T-helper 17 cell (primary cell): ENCODE results near the gene ITGAD. TPM values are rescaled to one million over a fixed set of nuclear protein-coding genes. Genes with fewer than 3 reads are reported as not detected.
"Not testable (repeated sequence)": the region's sequence is repeated elsewhere in the genome, so short reads cannot be mapped to it uniquely, and the experiment has no call there.

ENCODE experiments used
- ATAC-seq: fragments of 150-1000 bp; cut with Tn5 transposase; 2 replicates; pipeline ENCODE4 v1.10.0; 2021; ENCODE audit warnings: mild to moderate bottlenecking, moderate library complexity
- DNase-seq, 3 donors: peaks; one replicate each; pipeline versions ENCODE4 v3.0.0 to v3.0.0-alpha.2; 2020 to 2021
- H3K9me3 ChIP-seq: one replicate; pipeline ENCODE4 v1.7.0; 2013; ENCODE audit warnings: low read length, mild to moderate bottlenecking; ENCODE audit not compliant: control insufficient read depth, poor library complexity, severe bottlenecking
- H3K27ac Mint-ChIP-seq: one replicate; pipeline ENCODE4 v1.8.0; 2022; ENCODE audit warnings: mild to moderate bottlenecking, moderate library complexity, mixed read lengths
- H3K27me3 Mint-ChIP-seq: one replicate; pipeline ENCODE4 v1.8.0; 2022; ENCODE audit warnings: mixed read lengths
- H3K36me3 Mint-ChIP-seq: one replicate; pipeline ENCODE4 v1.8.0; 2022; ENCODE audit warnings: low read depth, mixed read lengths
- H3K4me1 Mint-ChIP-seq: one replicate; pipeline ENCODE4 v1.8.0; 2022; ENCODE audit warnings: mild to moderate bottlenecking, mixed read lengths
- H3K4me3 Mint-ChIP-seq: one replicate; pipeline ENCODE4 v1.8.0; 2022; ENCODE audit warnings: mild to moderate bottlenecking, moderate library complexity, mixed read lengths
- total RNA-seq, 4 donors: library from RNA in 2 of 4; stranded (reverse) in 2 of 4; gene quantifications; one replicate each; pipeline ENCODE4 v1.2.3 and lab custom pipeline; 2022 to 2026

ITGAD gene
- total RNA-seq, 2 donors from 2014 or later: not detected

DNA sequence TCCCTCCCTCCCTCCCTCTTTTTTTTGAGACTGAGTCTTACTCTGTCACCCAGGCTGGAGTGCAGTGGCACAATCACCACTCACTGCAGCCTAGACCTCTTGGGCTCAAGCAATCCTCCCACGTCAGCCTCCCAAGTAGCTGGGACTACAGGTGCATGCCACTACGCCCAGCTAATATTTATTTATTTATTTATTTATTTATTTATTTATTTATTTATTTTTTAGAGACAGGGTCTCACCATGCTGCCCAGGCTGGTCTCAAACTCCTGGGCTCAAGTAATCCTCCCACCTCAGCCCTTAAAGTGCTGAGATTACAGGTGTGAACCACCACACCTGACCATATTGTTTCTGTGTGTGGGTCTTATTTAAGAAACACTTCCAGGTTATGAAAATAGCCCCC lies 23.9 kb downstream of the ITGAD start:
- H3K4me3 Mint-ChIP-seq, H3K27ac Mint-ChIP-seq, ATAC-seq, H3K4me1 Mint-ChIP-seq, DNase-seq, H3K9me3 ChIP-seq, H3K36me3 Mint-ChIP-seq: not testable (repeated sequence)
- H3K27me3 Mint-ChIP-seq: peaks cover 38% of the 10 kb centered on the region

GRCh38 chr16:31417916-31418315 lies 24.8 kb downstream of the ITGAD start:
- peaks cover 5% of the 10 kb centered on the region for H3K4me1 Mint-ChIP-seq
- no peaks in the 10 kb centered on the region for H3K9me3 ChIP-seq
- H3K4me3 Mint-ChIP-seq: no peak overlapping the region
- H3K27me3 Mint-ChIP-seq: peaks cover 35% of the 10 kb centered on the region
- ATAC-seq: no peak
- no peaks in the 10 kb centered on the region for H3K36me3 Mint-ChIP-seq
- no peak for DNase-seq
- H3K27ac Mint-ChIP-seq: no peak overlapping the region

DNA sequence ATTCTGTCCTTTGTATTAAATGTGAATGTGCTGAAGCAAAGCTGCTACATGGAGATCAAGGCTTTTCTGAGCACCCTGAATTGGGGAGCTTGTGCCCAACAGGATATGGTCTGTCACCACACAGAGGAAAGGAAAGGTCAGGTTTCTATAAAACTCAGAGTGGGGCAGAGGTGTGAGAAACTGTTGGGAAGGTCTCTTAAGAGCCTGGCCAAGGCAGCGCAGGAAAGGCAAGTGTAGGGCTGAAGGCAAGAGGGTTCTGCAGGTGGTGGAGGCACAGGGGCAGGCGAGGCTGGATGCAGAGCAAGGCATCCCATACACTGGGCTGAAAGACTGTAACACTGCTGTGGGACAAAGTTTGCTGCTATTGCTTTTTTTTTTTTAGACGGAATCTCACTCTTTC lies 26.9 kb downstream of the ITGAD start:
- H3K36me3 Mint-ChIP-seq: no peaks in the 10 kb centered on the region
- no peak for DNase-seq
- H3K4me3 Mint-ChIP-seq: no peak overlapping the region
- peaks cover 6% of the 10 kb centered on the region for H3K4me1 Mint-ChIP-seq
- H3K27me3 Mint-ChIP-seq: peaks cover 35% of the 10 kb centered on the region
- ATAC-seq: no peak
- no peaks in the 10 kb centered on the region for H3K9me3 ChIP-seq
- H3K27ac Mint-ChIP-seq: no peak overlapping the region

DNA sequence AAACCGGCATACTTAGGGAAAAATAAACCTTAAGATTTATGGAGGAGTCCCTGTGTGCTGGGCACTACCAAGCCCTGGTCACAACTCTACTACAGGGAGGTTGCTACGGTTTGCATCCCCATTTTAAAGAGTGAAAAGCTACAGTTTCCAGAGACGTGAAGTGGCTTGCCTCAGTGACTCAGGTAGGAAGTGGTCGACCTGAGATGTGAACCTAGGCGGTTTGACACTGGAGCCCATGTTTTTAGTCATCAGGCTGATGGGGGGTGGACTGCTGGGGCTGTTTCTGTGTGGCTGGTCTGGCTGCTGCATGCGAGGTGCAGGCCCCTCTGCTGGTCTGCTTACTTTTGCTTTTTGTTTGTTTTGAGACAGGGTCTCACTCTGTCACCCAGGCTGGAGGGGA lies 28.5 kb downstream of the ITGAD start:
- Mint-ChIP-seq H3K4me1 (peaks cover 6% of the 10 kb centered on the region), H3K36me3 (no peaks in the 10 kb centered on the region), H3K4me3 (no peak overlapping the region), H3K27me3 (peaks cover 29% of the 10 kb centered on the region), H3K27ac (no peak overlapping the region)
- DNase-seq (no peak), ATAC-seq (no peak)
- H3K9me3 ChIP-seq: no peaks in the 10 kb centered on the region

GRCh38 chr16:31423241-31423640 lies 30.1 kb downstream of the ITGAD start:
- ATAC-seq: no peak
- H3K36me3 Mint-ChIP-seq: no peaks in the 10 kb centered on the region
- no peak for DNase-seq
- peaks cover 28% of the 10 kb centered on the region for H3K27me3 Mint-ChIP-seq
- H3K9me3 ChIP-seq: no peaks in the 10 kb centered on the region
- no peak overlapping the region for H3K4me3 Mint-ChIP-seq
- peaks cover 6% of the 10 kb centered on the region for H3K4me1 Mint-ChIP-seq
- no peak overlapping the region for H3K27ac Mint-ChIP-seq

DNA sequence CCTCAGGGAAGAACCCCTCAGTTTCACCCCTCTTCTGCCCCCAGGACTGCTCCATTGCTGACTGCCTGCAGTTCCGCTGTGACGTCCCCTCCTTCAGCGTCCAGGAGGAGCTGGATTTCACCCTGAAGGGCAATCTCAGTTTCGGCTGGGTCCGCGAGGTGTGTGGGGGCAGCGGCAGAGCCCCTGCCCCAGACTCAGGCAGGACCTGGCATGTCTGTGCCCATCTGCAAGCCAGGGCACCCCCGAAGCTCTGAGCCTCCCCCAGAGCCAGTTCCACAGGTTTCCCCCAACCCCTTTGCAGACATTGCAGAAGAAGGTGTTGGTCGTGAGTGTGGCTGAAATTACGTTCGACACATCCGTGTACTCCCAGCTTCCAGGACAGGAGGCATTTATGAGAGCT lies 30.7 kb downstream of the ITGAD start:
- peaks cover 28% of the 10 kb centered on the region for H3K27me3 Mint-ChIP-seq
- H3K4me1 Mint-ChIP-seq: peaks cover 6% of the 10 kb centered on the region
- H3K36me3 Mint-ChIP-seq: no peaks in the 10 kb centered on the region
- no peak overlapping the region for H3K4me3 Mint-ChIP-seq
- DNase-seq (no peak), ATAC-seq (no peak)
- no peak overlapping the region for H3K27ac Mint-ChIP-seq
- H3K9me3 ChIP-seq: no peaks in the 10 kb centered on the region

DNA sequence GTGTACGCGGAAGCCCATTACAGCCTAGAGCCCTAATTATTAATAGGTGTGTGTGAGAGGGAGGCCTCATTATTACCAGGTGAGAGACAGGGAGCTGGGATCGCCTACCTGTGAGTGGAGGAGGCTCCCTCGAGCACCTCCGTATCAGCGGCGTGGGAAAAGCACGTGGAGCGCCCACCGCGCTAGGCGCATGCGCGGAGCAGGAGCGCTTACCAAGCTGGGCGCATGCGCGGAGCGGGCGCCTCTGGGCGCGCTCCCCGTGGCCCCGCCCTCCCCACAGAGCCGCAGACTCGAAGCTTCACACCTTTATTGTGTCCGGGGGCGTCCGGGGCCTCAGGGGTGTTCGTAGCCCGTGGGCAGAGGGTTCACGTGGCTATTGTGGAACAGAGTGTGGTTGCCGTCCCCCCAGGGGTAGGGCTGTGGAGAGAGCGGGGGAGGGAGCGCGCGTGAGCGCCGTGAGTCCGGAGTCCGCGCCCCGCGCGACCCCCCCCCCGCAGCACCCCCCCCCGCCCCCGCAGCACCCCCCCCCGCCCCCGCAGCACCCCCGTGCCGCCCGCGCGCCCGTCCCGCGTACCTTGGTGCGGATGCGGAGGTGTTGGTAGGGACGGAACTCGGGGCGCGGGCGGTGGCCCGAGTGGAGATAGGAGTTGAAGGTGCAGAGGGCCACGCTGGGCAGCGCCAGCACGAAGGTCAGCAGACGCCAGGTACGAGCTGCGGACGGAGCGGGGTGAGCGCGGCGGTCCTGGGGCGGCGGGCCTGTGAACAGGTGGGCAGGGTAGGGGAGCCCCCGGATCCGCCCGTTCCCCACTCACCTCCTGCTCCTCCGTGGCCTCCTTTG lies 34.5 kb downstream of the ITGAD start:
- Mint-ChIP-seq H3K27ac (no peak overlapping the region), H3K27me3 (peaks cover 22% of the 10 kb centered on the region), H3K36me3 (no peaks in the 10 kb centered on the region), H3K4me1 (peaks cover 6% of the 10 kb centered on the region), H3K4me3 (peak overlapping the region; percentile 53)
- DNase-seq (peak; percentile 47 to 51 (median 51)), ATAC-seq (peak; percentile 59)
- H3K9me3 ChIP-seq: no peaks in the 10 kb centered on the region

GRCh38 chr16:31428279-31428597 lies 35.1 kb downstream of the ITGAD start, which contains the start of gene COX6A2:
TSS of gene COX6A2 (minus strand) at chr16:31428360. CDS start at chr16:31428325, 35 bp downstream.
- Mint-ChIP-seq H3K4me3 (peak within 1 kb of the TSS; percentile 53), H3K27me3 (peaks cover 21% of the 10 kb centered on the region), H3K27ac (no peak within 1 kb of the TSS), H3K4me1 (peaks cover 6% of the 10 kb centered on the region), H3K36me3 (no peaks in the 10 kb centered on the region)
- no peak for ATAC-seq
- H3K9me3 ChIP-seq: no peaks in the 10 kb centered on the region
- no peak for DNase-seq

- Mint-ChIP-seq H3K36me3 (no peaks in the 10 kb centered on the region), H3K4me1 (peaks cover 2% of the 10 kb centered on the region), H3K4me3 (no peak overlapping the region), H3K27me3 (peaks cover 16% of the 10 kb centered on the region), H3K27ac (no peak overlapping the region)
- no peaks in the 10 kb centered on the region for H3K9me3 ChIP-seq
- DNase-seq (no peak), ATAC-seq (no peak)
Observed at GRCh38 chr16:31428638-31429247, 35.6 kb downstream of the ITGAD start.

GRCh38 chr16:31429314-31429713 lies 36.2 kb downstream of the ITGAD start:
- no peak for ATAC-seq
- no peaks in the 10 kb centered on the region for H3K4me1 Mint-ChIP-seq
- H3K27ac Mint-ChIP-seq: no peak overlapping the region
- H3K36me3 Mint-ChIP-seq: no peaks in the 10 kb centered on the region
- DNase-seq: no peak
- no peak overlapping the region for H3K4me3 Mint-ChIP-seq
- peaks cover 10% of the 10 kb centered on the region for H3K27me3 Mint-ChIP-seq
- no peaks in the 10 kb centered on the region for H3K9me3 ChIP-seq

GRCh38 chr16:31429796-31430195 lies 36.7 kb downstream of the ITGAD start:
- H3K27ac Mint-ChIP-seq: no peak overlapping the region
- no peaks in the 10 kb centered on the region for H3K36me3 Mint-ChIP-seq
- no peaks in the 10 kb centered on the region for H3K9me3 ChIP-seq
- DNase-seq (no peak), ATAC-seq (no peak)
- no peaks in the 10 kb centered on the region for H3K4me1 Mint-ChIP-seq
- no peak overlapping the region for H3K4me3 Mint-ChIP-seq
- peaks cover 6% of the 10 kb centered on the region for H3K27me3 Mint-ChIP-seq

GRCh38 chr16:31430380-31431052 lies 37.4 kb downstream of the ITGAD start:
- no peaks in the 10 kb centered on the region for H3K36me3 Mint-ChIP-seq
- H3K9me3 ChIP-seq: no peaks in the 10 kb centered on the region
- no peak for ATAC-seq
- DNase-seq: no peak
- no peak overlapping the region for H3K4me3 Mint-ChIP-seq
- H3K27ac Mint-ChIP-seq: no peak overlapping the region
- no peaks in the 10 kb centered on the region for H3K4me1 Mint-ChIP-seq
- peaks cover 6% of the 10 kb centered on the region for H3K27me3 Mint-ChIP-seq

- ATAC-seq (no peak), DNase-seq (no peak)
- peaks cover 4% of the 10 kb centered on the region for H3K4me1 Mint-ChIP-seq
- no peaks in the 10 kb centered on the region for H3K9me3 ChIP-seq
- no peaks in the 10 kb centered on the region for H3K27me3 Mint-ChIP-seq
- H3K36me3 Mint-ChIP-seq: no peaks in the 10 kb centered on the region
- H3K27ac Mint-ChIP-seq: no peak overlapping the region
- no peak overlapping the region for H3K4me3 Mint-ChIP-seq
Observed at GRCh38 chr16:31435341-31436220, 42.4 kb downstream of the ITGAD start.
